Measurements from ENCODE around the gene HAGHL. TPM values are rescaled to one million over a fixed set of nuclear protein-coding genes. Genes with fewer than 3 reads are reported as not detected.
A peak's percentile ranks its signal among the peaks of the same experiment; 100 is the strongest.
"Not testable (repeated sequence)": the region's sequence is repeated elsewhere in the genome, so short reads cannot be mapped to it uniquely, and the experiment has no call there.

HAGHL gene
- total RNA-seq, 2 experiments from 2014 or later = 22.9 to 24.4 TPM

DNA sequence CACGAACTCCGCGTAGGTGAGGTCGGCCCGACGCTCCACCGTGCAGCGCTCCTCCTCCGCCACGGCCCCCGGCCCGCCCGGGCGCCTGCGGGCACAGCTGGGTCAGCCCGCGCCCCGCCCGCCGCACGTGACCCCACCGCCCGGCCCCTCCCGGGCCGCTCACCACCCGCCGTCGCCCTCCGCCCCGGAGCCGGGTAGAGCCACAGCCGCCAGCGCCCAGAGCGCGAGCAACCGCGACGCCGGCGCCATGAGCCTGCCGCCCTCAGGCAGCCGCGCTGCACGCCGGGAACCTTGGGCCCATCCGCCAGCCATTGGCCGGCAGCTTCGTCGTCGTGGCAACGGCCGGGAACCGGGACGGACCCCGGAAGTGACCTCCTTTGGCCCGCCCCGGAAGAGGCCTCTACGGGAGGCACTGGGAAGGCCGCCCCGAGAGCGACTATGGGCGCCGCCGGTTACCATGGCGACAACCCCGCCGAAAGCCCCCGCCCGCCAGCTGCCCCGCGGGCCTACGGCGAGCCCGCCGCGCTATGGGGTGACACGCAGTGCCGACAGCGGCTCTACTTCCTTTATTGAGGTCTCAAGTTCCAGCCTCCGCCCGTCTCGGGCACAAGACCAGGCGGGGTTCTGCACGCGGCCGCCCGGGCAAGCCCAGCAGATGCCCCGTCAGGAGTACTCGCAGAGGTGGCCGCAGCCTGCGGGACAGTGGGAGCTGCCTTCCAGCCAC lies 42.7 kb upstream of the HAGHL start, which contains the start of gene JMJD8:
Gene JMJD8, minus strand, starts transcription at position 264 of the 724 bp plus-strand sequence. Its CDS starts 15 bp downstream, at position 249.
- H3K36me3 Mint-ChIP-seq = peaks cover 22% of the 10 kb centered on the region
- peaks cover 22% of the 10 kb centered on the region for H3K4me1 Mint-ChIP-seq
- DNase-seq = peak; percentile 99
- H3K27me3 Mint-ChIP-seq = no peaks in the 10 kb centered on the region
- peak within 1 kb of the TSS; percentile 81 for H3K4me3 Mint-ChIP-seq
- peak within 1 kb of the TSS; percentile 75 for H3K27ac Mint-ChIP-seq
- H3K9me3 Mint-ChIP-seq = no peaks in the 10 kb centered on the region

DNA sequence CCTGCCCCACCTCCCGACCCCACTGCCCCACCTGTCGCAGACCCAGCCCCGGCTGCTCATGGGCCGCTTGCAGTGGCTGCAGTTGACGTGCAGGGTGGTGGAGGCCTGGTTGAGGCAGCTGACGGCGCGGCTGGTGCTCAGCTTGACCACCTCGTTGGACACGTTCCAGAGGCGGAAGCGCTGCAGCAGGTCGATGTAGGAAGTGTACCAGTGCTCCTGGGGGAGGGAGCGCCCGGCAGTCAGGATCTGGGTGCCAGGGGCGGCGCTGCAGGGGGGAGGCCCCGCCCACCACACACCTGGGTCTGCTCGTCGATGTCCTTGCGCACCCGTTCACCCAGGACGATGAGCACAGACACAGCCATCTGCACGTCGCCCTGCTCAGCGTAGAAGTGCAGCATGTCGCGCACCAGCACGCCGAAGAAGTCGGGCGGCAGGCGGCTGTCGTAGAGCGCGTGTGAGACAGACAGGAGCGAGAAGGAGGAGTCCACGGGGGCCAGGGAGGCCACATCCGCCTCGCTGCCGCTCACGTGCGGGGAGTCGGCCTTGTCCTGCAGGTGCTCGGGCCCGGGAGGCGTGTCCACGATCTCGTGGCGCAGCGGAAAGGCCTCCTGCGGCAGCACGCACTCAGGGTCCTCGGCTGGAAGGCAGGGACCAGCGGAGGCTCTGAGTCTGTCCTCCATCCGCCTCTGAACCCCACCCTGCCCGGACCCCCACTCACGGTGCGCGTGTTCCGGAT lies 41.8 kb upstream of the HAGHL start:
- peaks cover 24% of the 10 kb centered on the region for H3K4me1 Mint-ChIP-seq

DNA sequence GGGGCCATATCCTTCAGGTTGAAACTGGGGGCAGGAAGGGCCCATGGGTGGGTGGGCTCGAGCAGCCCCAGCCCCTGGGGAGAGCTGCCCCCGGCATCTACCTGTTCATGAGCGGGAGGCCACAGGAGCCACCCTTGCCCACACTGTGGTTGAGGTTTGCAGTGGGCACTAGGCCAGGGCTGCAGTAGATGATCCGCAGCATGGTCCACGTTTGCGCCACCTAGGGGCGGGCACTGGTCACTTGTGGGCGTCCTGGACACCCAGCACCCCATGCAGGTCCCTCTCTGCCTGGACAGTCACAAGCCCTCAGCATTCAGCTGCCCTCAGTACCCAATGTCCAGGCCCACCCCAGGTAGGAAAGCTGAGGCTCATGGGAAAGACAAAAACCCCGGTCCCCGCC lies 40.9 kb upstream of the HAGHL start:
- H3K36me3 Mint-ChIP-seq = peaks cover 22% of the 10 kb centered on the region
- H3K9me3 Mint-ChIP-seq = no peaks in the 10 kb centered on the region
- no peak overlapping the region for H3K27ac Mint-ChIP-seq
- H3K27me3 Mint-ChIP-seq = no peaks in the 10 kb centered on the region
- no peak for DNase-seq
- peak overlapping the region; percentile 14 for H3K4me3 Mint-ChIP-seq
- H3K4me1 Mint-ChIP-seq = peaks cover 24% of the 10 kb centered on the region

More for the DNA sequence above, 41.8 kb upstream of the HAGHL start:
- no peak for DNase-seq
- Mint-ChIP-seq H3K36me3 (peaks cover 22% of the 10 kb centered on the region), H3K27me3 (no peaks in the 10 kb centered on the region), H3K4me3 (no peak overlapping the region), H3K9me3 (no peaks in the 10 kb centered on the region), H3K27ac (no peak overlapping the region)

DNA sequence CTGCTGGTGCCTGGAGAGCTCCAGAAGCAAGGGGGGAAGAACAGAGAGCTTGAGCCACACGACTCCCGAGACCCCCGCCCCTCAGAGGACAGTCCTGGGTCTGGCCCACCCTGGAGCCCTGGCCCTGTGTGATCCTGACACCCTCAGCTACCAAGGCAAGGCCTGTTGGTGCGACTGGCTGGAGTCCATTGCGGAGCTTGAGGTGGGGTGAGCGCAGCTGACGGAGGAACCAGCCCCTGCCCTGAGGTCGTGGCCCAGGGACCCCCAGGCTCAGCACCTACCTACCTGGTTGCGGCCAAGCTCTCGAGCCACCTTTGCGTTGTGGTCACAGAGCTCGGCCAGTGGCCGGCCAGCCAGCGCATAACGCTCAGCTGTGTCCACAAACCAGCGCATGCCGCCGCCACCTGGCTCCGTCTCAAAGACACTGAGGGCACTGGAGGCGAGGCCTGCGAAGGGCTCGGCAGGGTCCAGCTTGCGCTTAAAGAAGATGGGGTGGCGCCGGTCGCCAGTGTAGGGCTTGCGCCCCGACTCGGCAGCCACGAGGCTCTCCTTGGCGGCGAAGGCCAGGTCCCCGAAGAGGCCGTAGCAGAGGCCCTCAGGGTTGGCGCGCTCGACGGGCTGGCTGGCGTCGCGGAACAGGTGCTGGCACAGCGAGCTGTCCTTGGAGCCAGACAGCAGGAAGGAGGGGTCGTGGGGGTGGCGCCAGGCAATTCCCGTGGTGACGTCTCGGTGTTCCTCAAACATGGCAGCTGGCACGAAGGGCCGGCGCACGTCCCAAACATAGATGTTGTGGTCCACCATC lies 40.2 kb upstream of the HAGHL start:
- Mint-ChIP-seq H3K4me1 (peaks cover 18% of the 10 kb centered on the region), H3K27me3 (no peaks in the 10 kb centered on the region), H3K36me3 (peaks cover 17% of the 10 kb centered on the region), H3K4me3 (no peak overlapping the region), H3K27ac (no peak overlapping the region), H3K9me3 (no peaks in the 10 kb centered on the region)
- DNase-seq = no peak

DNA sequence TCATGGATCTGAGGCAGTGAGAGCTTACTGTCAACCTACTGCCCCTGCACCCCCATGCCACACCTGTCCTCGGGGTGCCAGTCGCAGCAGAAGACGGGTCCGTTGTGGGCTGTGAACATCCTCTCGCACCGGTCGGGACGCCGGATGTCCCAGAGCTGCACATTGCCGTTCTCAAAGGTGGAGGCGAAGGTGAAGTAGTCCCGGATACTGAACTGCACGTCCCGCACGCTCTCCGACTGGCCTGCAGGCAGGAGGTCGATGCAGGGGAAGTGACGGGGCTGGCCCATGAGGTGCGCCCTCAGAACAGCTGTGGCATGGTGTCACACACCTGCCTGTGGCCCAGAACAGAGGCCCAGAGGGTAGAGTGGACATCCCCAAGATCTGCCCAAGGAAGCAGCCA lies 39.4 kb upstream of the HAGHL start:
- Mint-ChIP-seq H3K27me3 (no peaks in the 10 kb centered on the region), H3K27ac (no peak overlapping the region), H3K4me1 (peaks cover 12% of the 10 kb centered on the region), H3K9me3 (no peaks in the 10 kb centered on the region), H3K36me3 (peaks cover 11% of the 10 kb centered on the region), H3K4me3 (no peak overlapping the region)
- no peak for DNase-seq

DNA sequence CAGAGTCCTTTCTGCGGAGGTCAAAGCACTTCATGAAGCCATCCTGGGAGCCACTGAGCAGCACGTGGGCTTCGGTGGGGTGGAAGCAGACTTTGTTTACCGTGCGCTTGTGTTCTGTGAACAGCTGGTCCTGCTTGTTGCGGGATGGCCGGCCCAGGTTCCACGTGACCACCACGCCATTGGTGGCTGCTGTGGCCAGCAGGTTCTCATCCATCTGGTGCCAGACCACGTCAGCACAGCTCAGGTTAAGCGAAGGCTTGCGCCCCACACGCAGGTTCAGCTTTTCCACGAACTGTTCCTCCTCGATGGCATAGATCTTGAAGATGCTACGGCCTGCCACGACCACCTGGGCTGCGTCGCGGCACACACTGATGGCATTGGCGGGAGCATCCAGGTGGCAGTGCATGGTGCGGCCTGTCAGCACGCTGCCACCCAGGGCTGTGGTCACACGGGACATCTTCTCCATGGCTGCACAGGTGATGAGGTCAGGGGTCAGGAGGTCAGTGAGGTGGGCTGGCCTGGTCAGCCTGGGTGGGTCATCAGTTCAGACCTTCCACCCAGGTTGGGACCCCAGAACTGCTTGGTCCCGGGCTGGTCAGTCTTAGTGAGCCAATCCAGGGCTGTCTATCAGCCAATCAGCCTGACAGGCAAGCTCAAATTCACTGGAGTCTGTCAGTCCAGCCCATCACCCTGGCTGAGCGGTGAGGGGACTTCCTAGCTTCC lies 37.6 kb upstream of the HAGHL start:
- no peak for DNase-seq
- peaks cover 2% of the 10 kb centered on the region for H3K36me3 Mint-ChIP-seq
- no peaks in the 10 kb centered on the region for H3K9me3 Mint-ChIP-seq
- H3K4me1 Mint-ChIP-seq = peaks cover 11% of the 10 kb centered on the region
- H3K27me3 Mint-ChIP-seq = peaks cover 5% of the 10 kb centered on the region
- peak overlapping the region; percentile 90 for H3K4me3 Mint-ChIP-seq
- H3K27ac Mint-ChIP-seq = peak overlapping the region; percentile 87

DNA sequence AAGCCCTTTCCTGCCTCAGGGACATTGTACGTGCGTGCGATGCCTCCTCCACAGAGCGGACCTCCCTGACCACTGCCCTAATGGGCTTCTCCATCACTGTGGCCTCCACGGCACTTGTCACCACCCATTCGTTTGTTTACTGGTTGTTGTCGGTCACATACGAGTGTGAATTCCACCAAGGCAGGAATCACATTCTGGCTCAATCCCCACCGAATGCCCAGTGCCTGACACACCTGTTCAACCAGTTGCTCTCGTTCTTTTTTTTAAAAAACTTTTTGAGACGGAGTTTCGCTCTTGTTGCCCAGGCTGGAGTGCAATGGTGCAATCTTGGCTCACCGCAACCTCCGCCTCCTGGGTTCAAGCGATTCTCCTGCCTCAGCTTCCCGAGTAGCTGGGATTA lies 35.7 kb upstream of the HAGHL start:
- H3K4me3 Mint-ChIP-seq = peak overlapping the region; percentile 90
- H3K9me3 Mint-ChIP-seq, H3K27me3 Mint-ChIP-seq, H3K36me3 Mint-ChIP-seq, H3K27ac Mint-ChIP-seq, DNase-seq: not testable (repeated sequence)
- H3K4me1 Mint-ChIP-seq = peaks cover 13% of the 10 kb centered on the region

DNA sequence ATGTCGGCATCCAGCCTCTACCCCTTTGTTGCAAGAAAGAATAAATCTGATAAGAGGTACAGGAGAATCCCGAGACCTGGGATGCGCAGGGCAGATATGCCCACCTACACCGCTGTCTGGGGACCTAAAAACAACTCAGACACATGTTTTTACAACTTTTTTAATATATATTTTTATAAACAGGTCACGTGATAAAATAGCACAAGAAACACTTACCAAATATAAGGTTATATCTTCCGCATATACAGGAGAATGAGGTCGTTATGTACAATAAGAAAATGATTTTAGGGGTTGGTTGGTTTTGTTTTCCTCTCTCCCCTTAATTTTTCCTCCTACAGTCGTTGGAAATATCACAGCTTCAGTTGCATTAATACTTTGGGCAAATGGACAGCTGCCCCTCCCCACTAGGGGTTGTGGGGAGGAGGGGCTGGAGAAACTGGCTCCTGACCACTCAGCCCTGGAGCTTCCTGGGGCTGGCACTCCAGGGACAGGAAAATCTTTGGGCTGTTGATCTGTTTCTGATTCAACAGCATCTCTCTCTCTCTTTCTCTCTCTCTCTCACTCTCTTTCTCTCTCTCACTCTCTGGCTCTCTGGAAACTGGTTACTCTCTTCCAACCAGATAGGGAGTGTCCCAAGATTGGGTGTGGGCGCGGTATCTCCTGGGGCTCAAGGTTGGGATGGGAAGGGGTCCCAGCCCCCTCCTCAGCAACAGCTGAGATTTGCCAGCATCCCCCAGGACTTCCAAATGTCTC lies 34.4 kb upstream of the HAGHL start:
- Mint-ChIP-seq H3K4me3 (no peak overlapping the region), H3K27ac (no peak overlapping the region), H3K4me1 (peaks cover 13% of the 10 kb centered on the region), H3K9me3 (no peaks in the 10 kb centered on the region), H3K27me3 (peaks cover 5% of the 10 kb centered on the region), H3K36me3 (no peaks in the 10 kb centered on the region)
- DNase-seq = no peak

DNA sequence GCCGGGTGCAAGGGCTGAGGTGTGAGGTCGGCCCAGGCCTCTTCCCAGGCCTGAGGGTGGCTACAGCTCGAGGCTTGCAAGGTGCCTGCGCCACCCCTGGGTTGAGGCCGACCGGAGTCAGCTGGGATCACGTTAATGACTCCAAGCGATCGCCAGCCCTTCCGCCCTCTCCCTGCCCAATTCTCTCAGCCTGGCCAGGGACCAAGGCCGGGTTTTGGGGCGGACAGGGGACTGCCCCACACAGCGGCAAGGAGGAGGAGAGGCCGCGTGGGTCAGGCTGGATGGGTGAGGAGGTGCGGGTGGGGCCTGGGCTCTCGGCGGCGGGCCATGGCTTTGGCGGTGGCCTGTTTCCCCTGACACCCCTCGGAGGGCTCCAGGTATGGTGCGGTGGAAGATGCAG lies 33.5 kb upstream of the HAGHL start:
- peaks cover 5% of the 10 kb centered on the region for H3K27me3 Mint-ChIP-seq
- peaks cover 13% of the 10 kb centered on the region for H3K4me1 Mint-ChIP-seq
- H3K27ac Mint-ChIP-seq = no peak overlapping the region
- DNase-seq = no peak
- H3K36me3 Mint-ChIP-seq = no peaks in the 10 kb centered on the region
- peak overlapping the region; percentile 29 for H3K4me3 Mint-ChIP-seq
- H3K9me3 Mint-ChIP-seq = no peaks in the 10 kb centered on the region

DNA sequence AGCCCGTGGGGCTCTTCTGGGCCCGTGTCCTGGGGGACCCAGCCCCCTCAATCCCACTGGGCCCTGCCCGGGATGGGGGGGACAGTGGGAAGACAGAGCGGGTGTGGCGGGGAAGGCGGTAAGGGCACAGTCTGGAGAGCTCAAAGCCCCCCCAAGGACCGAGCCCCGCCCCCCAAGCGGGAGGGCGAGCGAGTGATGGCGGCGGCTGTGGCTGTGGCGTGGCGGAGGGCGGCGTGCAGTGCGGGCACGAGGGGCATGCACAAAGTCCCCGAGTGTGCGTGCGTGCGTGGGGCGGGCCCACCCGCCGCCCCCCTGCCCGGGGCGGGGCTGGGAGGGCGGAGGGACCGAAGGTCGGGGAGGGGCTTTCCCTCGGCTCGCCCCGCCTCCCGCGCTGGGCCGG lies 33.1 kb upstream of the HAGHL start:
- Mint-ChIP-seq H3K27ac (no peak overlapping the region), H3K4me1 (peaks cover 10% of the 10 kb centered on the region), H3K4me3 (peak overlapping the region; percentile 22)

DNA sequence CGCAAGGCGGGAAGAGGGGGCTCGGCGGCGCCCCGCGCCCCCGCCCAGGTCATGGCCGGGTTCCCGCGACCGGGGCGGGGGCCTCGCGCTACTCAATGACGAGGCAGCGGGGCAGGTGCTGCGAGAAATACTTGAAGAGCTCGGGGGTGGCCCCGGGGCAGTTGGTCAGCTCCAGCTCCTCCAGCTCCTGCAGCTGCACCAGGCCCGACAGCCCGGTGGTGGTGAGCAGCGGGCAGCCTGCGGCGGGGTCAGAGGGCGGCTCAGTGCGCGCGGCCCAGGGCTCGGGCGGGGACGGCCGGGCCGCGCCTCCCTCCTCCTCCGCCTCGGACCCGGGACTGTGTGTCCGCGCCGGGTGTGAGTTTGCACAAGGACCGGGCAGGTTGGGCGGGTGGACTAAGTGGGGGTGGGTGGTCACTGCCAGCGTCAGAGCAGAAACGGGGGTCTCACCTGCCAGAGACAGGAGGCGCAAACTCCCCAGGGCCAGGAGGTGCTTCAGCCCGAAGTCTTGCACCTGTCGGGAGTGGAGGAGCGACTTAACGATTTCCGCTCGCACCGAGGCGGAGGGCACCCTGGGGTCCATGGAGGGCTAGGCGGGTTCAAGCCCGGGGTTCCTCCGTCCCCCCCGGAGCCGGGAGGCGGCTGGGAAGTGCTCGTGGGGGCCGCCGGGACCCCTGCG lies 32.6 kb upstream of the HAGHL start:
- H3K27me3 Mint-ChIP-seq = peaks cover 5% of the 10 kb centered on the region
- no peaks in the 10 kb centered on the region for H3K36me3 Mint-ChIP-seq
- H3K4me3 Mint-ChIP-seq = peak overlapping the region; percentile 63
- no peak overlapping the region for H3K27ac Mint-ChIP-seq
- H3K4me1 Mint-ChIP-seq = peaks cover 7% of the 10 kb centered on the region
- no peak for DNase-seq
- no peaks in the 10 kb centered on the region for H3K9me3 Mint-ChIP-seq

More for the DNA sequence above, 33.1 kb upstream of the HAGHL start:
- Mint-ChIP-seq H3K9me3 (no peaks in the 10 kb centered on the region), H3K36me3 (no peaks in the 10 kb centered on the region), H3K27me3 (peaks cover 5% of the 10 kb centered on the region)
- DNase-seq = no peak

DNA sequence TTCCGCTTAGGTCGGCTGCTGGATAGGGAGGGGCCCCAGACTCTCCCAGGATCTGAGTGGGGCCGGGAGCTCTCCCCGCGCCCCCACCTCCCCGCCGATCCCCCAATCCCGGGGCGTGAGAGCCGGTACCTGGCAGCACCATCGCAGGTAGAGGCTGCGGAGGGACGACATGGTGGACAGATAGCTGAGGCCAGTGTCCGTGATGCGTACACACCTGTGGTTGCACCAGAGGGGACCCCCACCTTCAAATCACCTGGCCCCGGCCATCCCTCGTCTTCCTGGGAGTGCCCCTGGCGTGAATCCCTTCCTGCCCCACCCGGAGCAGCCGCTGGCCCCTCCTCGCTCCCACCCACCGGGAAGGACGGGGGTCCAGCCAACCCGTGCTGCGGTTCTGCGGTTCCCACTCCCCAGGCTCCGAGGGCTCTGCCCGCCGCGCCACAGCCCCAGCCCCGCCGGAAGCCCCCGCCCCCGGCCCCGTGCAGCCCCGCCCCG lies 32.0 kb upstream of the HAGHL start:
- DNase-seq = no peak
- Mint-ChIP-seq H3K27me3 (peaks cover 5% of the 10 kb centered on the region), H3K9me3 (no peaks in the 10 kb centered on the region), H3K27ac (no peak overlapping the region), H3K36me3 (no peaks in the 10 kb centered on the region), H3K4me3 (no peak overlapping the region), H3K4me1 (peaks cover 5% of the 10 kb centered on the region)

DNA sequence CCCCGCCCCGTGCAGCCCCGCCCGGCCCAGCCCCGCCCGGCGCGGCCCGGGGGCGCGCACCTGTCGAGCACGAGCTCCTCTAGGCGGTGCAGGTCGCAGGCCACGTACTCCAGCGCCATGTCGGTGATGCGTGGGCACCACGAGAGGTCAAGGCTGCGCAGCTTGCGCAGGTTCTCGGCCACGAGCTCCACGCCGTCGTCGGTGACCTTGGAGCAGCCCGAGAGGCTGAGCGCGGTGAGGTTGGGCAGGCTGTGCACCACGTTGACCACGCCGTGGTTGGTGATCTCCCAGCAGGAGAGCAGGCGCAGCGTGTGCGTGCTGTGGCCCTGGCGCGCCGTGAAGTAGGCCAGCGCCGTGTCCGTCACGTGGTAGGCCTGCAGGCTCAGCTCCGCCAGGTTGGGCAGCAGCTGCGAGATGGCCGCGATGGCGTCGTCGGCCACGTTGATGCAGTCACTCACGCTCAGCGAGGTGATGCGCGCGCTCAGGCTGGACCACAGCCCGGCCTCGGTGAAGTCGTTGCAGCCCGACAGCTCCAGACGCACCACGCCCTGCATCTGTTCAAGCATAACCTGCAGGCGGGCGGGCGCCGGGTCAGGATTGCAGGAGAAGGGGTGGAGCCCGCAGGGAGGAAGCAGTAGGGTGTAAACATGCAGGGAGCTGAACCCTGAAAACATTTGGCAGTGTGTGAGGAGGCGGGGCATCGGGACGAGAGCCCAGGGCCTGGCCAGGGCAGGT lies 31.4 kb upstream of the HAGHL start:
- Mint-ChIP-seq H3K4me1 (peaks cover 5% of the 10 kb centered on the region), H3K27me3 (peaks cover 5% of the 10 kb centered on the region), H3K9me3 (no peaks in the 10 kb centered on the region), H3K27ac (peak overlapping the region; percentile 65), H3K4me3 (peak overlapping the region; percentile 74), H3K36me3 (no peaks in the 10 kb centered on the region)
- peak; percentile 74 for DNase-seq

All from activated naive CD8-positive, alpha-beta T cell treated with anti-CD3 and anti-CD28 coated beads for 36 hours (primary cell).